DMS 273 (cell line): ENCODE data around the gene UBE2L3.
"Not testable (repeated sequence)": the region's sequence is repeated elsewhere in the genome, so short reads cannot be mapped to it uniquely, and the experiment has no call there.

Source experiments
- DNase-seq: peaks from one replicate; lab custom pipeline; 2025; ENCODE audit not compliant: unreplicated experiment; lab: John Stamatoyannopoulos, UW

The UBE2L3 gene

GRCh38 chr22:21626073-21626734, 58.7 kb downstream of the UBE2L3 start:
- no peak for DNase-seq

- DNase-seq = peak; percentile 87
Observed at GRCh38 chr22:21626735-21627469, 59.4 kb downstream of the UBE2L3 start.

GRCh38 chr22:21628386-21629254, 61.1 kb downstream of the UBE2L3 start:
- no peak for DNase-seq

- peak; percentile 94 for DNase-seq
Observed at GRCh38 chr22:21629255-21630149, 62.0 kb downstream of the UBE2L3 start, which contains the start of gene YDJC. TSS of gene YDJC (minus strand) at chr22:21630022. CDS start at chr22:21630014, 8 bp downstream.

- DNase-seq = no peak
Observed at GRCh38 chr22:21631025-21631424, 63.5 kb downstream of the UBE2L3 start.

GRCh38 chr22:21632237-21632895, 64.9 kb downstream of the UBE2L3 start, which contains the start of gene CCDC116:
TSS of gene CCDC116 (plus strand) at chr22:21632760. CDS start at chr22:21633182, 422 bp downstream.
- DNase-seq = peak; percentile 13

- no peak for DNase-seq
Observed at GRCh38 chr22:21632931-21633330, 65.4 kb downstream of the UBE2L3 start.

- no peak for DNase-seq
Observed at GRCh38 chr22:21633481-21633880, 66.0 kb downstream of the UBE2L3 start.

- DNase-seq = no peak
Observed at GRCh38 chr22:21634081-21634480, 66.6 kb downstream of the UBE2L3 start.

GRCh38 chr22:21634844-21635243, 67.3 kb downstream of the UBE2L3 start:
- DNase-seq = no peak

- no peak for DNase-seq
Observed at GRCh38 chr22:21635771-21636510, 68.4 kb downstream of the UBE2L3 start.

GRCh38 chr22:21636629-21637218, 69.2 kb downstream of the UBE2L3 start:
- DNase-seq = no peak

- not testable (repeated sequence) for DNase-seq
Observed at GRCh38 chr22:21637450-21637849, 69.9 kb downstream of the UBE2L3 start.

GRCh38 chr22:21639359-21639758, 71.8 kb downstream of the UBE2L3 start:
- no peak for DNase-seq

GRCh38 chr22:21640810-21641209, 73.3 kb downstream of the UBE2L3 start:
- no peak for DNase-seq

- DNase-seq = peak; percentile 41
Observed at GRCh38 chr22:21641417-21641788, 73.9 kb downstream of the UBE2L3 start.

- DNase-seq = peak; percentile 98
Observed at GRCh38 chr22:21641789-21642583, 74.5 kb downstream of the UBE2L3 start, which contains the start of gene SDF2L1. TSS of gene SDF2L1 (plus strand) at chr22:21642302. CDS start at chr22:21642337, 35 bp downstream.
